SU-DHL-6 (cell line): ENCODE results near the gene TTLL11.

ENCODE experiments used
- H2AFZ ChIP-seq: fragments of 200-600 bp; sonication (generic); 2 replicates; pipeline ENCODE4 v1.6.1; 2014; ENCODE audit warnings: low read depth, mild to moderate bottlenecking, moderate library complexity, mixed read lengths, antibody characterized with exemption, low read length; ENCODE audit not compliant: severe bottlenecking
- H3F3A ChIP-seq: fragments of 200-600 bp; shearing (Covaris generic); 2 replicates; pipeline ENCODE4 v1.6.0; 2016; ENCODE audit warnings: antibody characterized with exemption, mild to moderate bottlenecking; ENCODE audit not compliant: insufficient read depth
- H3K27ac ChIP-seq: fragments of 200-600 bp; sonication (generic); 2 replicates; pipeline ENCODE4 v1.5.1; 2016; ENCODE audit warnings: low read depth, mild to moderate bottlenecking, low read length, moderate library complexity, mixed read lengths
- H3K27me3 ChIP-seq: fragments of 200-600 bp; sonication (generic), shearing (Covaris generic); 2 replicates; pipeline ENCODE4 v1.6.0; 2014; ENCODE audit warnings: mild to moderate bottlenecking, low read length
- H3K36me3 ChIP-seq: fragments of 200-600 bp; sonication (generic); 2 replicates; pipeline ENCODE4 v1.6.1; 2014; ENCODE audit warnings: mild to moderate bottlenecking, low read length, mixed read lengths
- H3K4me2 ChIP-seq: fragments of 300-600, 200-600 bp; shearing (Covaris generic), sonication (generic); 2 replicates; pipeline ENCODE4 v1.6.0; 2014; ENCODE audit warnings: low read length, low read depth, mild to moderate bottlenecking; ENCODE audit not compliant: poor library complexity, severe bottlenecking
- H3K4me3 ChIP-seq: fragments of 200-600 bp; sonication (generic); 2 replicates; pipeline ENCODE4 v1.5.1; 2014; ENCODE audit warnings: antibody characterized with exemption, low read length, mild to moderate bottlenecking, mixed read lengths; ENCODE audit not compliant: insufficient read depth, poor library complexity, severe bottlenecking
- H3K79me2 ChIP-seq: fragments of 200-600 bp; sonication (generic); 2 replicates; pipeline ENCODE4 v1.6.1; 2014; ENCODE audit warnings: mild to moderate bottlenecking, low read length, moderate library complexity; ENCODE audit not compliant: insufficient read depth
- H3K9ac ChIP-seq: fragments of 200-600 bp; sonication (generic); 2 replicates; pipeline ENCODE4 v1.7.0; 2014; ENCODE audit warnings: mild to moderate bottlenecking, low read length
- H3K9me2 ChIP-seq: fragments of 200-600 bp; sonication (generic); replicated peaks from 2 replicates; pipeline ENCODE4 v1.6.1; 2014; ENCODE audit warnings: low read length; ENCODE audit not compliant: insufficient read depth
- H3K9me3 ChIP-seq: fragments of 200-600 bp; sonication (generic); 2 replicates; pipeline ENCODE4 v1.6.1; 2014; ENCODE audit warnings: low read length, mixed read lengths; ENCODE audit not compliant: insufficient read depth
- H4K20me1 ChIP-seq: fragments of 200-600 bp; sonication (generic); 2 replicates; pipeline ENCODE4 v1.6.1; 2014; ENCODE audit warnings: low read depth, mild to moderate bottlenecking, antibody characterized with exemption, low read length, moderate library complexity, mixed read lengths
- CTCF ChIP-seq: fragments of 200-600 bp; sonication (generic); IDR thresholded peaks from one replicate; pipeline ENCODE4 v1.5.1; 2017; ENCODE audit warnings: antibody characterized with exemption, mild to moderate bottlenecking, low read length, moderate library complexity; ENCODE audit not compliant: insufficient read depth, poor library complexity, severe bottlenecking
- EZH2phosphoT487 ChIP-seq: fragments of 200-600 bp; sonication (generic), shearing (Covaris generic); conservative IDR thresholded peaks from 2 replicates; pipeline ENCODE4 v1.6.1; 2018; ENCODE audit warnings: mild to moderate bottlenecking, antibody characterized with exemption, low read length, moderate library complexity, mixed read lengths

Gene TTLL11

GRCh38 chr9:121865884-121866283 is 227.2 kb downstream of the TTLL11 start:
- no peak for TF ChIP-seq EZH2phosphoT487
- TF ChIP-seq CTCF, result no peak
- H3K27me3 ChIP-seq, result no peaks in the 10 kb centered on the region
- no peak overlapping the region for H2AFZ ChIP-seq
- H3K9me3 ChIP-seq, result no peaks in the 10 kb centered on the region
- no peak overlapping the region for H3K27ac ChIP-seq
- no peaks in the 10 kb centered on the region for H3K79me2 ChIP-seq
- no peaks in the 10 kb centered on the region for H3F3A ChIP-seq
- H3K9me2 ChIP-seq, result no peaks in the 10 kb centered on the region
- no peaks in the 10 kb centered on the region for H4K20me1 ChIP-seq
- H3K4me2 ChIP-seq, result no peak overlapping the region
- H3K4me3 ChIP-seq, result no peak overlapping the region
- H3K9ac ChIP-seq, result no peak overlapping the region
- H3K36me3 ChIP-seq, result no peaks in the 10 kb centered on the region

GRCh38 chr9:121865060-121865459 is 228.0 kb downstream of the TTLL11 start:
- Histone ChIP-seq H3K4me3 (no peak overlapping the region), H3K9me3 (no peaks in the 10 kb centered on the region), H3K27ac (no peak overlapping the region), H3F3A (no peaks in the 10 kb centered on the region), H2AFZ (no peak overlapping the region), H3K27me3 (no peaks in the 10 kb centered on the region), H3K79me2 (no peaks in the 10 kb centered on the region), H3K4me2 (no peak overlapping the region), H4K20me1 (no peaks in the 10 kb centered on the region), H3K9me2 (no peaks in the 10 kb centered on the region), H3K36me3 (no peaks in the 10 kb centered on the region), H3K9ac (no peak overlapping the region)
- TF ChIP-seq EZH2phosphoT487 (no peak), CTCF (no peak)

DNA sequence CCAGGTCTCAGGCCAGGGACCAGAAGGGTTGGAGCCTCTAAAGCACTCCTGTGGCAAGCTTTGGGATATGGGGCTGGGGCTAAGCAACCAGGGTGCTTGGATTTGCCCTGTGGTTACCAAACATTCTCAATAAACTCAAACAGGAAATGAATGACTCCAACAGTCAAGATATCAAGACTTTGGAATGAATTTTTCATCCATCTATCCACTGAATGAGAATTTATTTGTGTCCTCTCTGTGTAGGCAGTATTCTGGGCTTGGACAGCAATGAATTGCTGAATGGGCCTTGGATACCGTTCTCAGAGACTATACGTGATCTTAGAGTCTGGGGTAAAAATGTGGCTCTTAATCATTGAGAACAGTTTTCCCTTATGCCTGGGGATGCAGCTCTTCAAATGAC is 229.2 kb downstream of the TTLL11 start:
- H3K36me3 ChIP-seq, result no peaks in the 10 kb centered on the region
- H2AFZ ChIP-seq, result no peak overlapping the region
- H3K9me2 ChIP-seq, result no peaks in the 10 kb centered on the region
- H3K27me3 ChIP-seq, result no peaks in the 10 kb centered on the region
- TF ChIP-seq EZH2phosphoT487 (no peak), CTCF (no peak)
- H4K20me1 ChIP-seq, result no peaks in the 10 kb centered on the region
- H3K79me2 ChIP-seq, result no peaks in the 10 kb centered on the region
- H3K9me3 ChIP-seq, result no peaks in the 10 kb centered on the region
- H3K9ac ChIP-seq, result no peak overlapping the region
- no peaks in the 10 kb centered on the region for H3F3A ChIP-seq
- H3K27ac ChIP-seq, result no peak overlapping the region
- H3K4me3 ChIP-seq, result no peak overlapping the region
- H3K4me2 ChIP-seq, result no peak overlapping the region
